ENCODE data around the gene NRIP1. TPM values are rescaled to one million over a fixed set of nuclear protein-coding genes. Genes with fewer than 3 reads are reported as not detected.

The NRIP1 gene
- total and polyA plus RNA-seq, 2 experiments from 2014 or later: 12.5 to 31.2 TPM

DNA sequence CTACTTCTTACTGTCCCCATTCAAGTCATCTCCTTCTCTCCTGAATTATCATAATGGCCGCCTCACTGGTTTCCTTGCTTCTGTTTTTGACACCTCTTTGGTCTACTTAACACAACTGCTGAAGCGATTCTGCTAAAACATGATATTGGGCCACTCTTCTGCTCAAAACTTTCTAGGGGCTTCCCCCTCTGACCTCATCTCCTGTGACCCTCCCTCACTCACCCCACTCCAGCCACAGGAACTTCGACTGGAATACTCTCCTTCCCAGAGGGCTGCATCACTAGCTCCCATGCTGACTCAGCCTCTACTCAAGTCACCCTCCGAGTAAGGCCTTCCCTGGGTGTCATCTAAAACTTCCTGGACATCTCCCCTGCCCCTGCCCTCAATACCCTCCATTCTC lies 35.7 kb downstream of the NRIP1 start:
- no peaks in the 10 kb centered on the region for H4K20me1 ChIP-seq (ENCODE audit: insufficient read depth)
- 66 to 72% methylated on average over 4 of the region's 4 CpGs for whole genome bisulfite sequencing, 2 experiments (ENCODE audit: low coverage in 1 of 2, low lambda C conversion rate in 2 of 2, missing lambda C conversion rate in 2 of 2)
- TF ChIP-seq EZH2phosphoT487 (IDR thresholded peaks at IDR 0.05; ENCODE audit: insufficient read depth, low read depth) (no peak), EZH2 (IDR thresholded peaks at IDR 0.05; ENCODE audit: insufficient read depth, poor library complexity, severe bottlenecking) (no peak)

DNA sequence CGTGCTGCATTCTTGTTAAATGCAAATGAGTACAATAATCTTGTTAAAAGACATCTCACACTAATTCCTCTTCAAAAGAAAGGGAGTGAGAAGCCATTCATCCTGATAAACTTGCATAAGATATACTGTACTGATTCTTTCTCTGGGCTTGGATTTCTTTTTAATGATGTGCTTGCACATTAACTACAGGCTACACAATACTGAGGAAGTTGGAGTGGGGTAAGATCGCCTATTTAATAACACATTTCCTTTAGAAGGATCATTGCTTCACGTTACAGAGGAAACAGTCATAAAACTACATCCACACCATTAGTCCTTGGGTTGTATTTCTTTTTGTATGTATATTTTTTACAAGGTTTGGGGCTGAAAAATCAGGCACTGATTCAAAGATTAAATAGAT lies 36.6 kb downstream of the NRIP1 start:
- in situ Hi-C loops (cut with MboI): no loop called here
- Histone ChIP-seq H3F3A (ENCODE audit: insufficient read depth) (peaks cover 51% of the 10 kb centered on the region), H4K20me1 (ENCODE audit: insufficient read depth) (no peaks in the 10 kb centered on the region), H3K27ac (no peak overlapping the region), H3K4me2 (ENCODE audit: unreplicated experiment) (no peak overlapping the region), H3K4me1 (ENCODE audit: insufficient read depth) (peaks cover 15% of the 10 kb centered on the region), H3K79me2 (ENCODE audit: insufficient read depth) (peaks cover 89% of the 10 kb centered on the region), H3K9ac (no peak overlapping the region), H3K36me3 (ENCODE audit: low read depth) (0 out of 2 replicates have a peak, but pooled peaks cover 3% of the 10 kb centered on the region), H3K9me3 (ENCODE audit: low read depth) (no peaks in the 10 kb centered on the region), H3K27me3 (replicated peaks; ENCODE audit: insufficient read depth) (no peaks in the 10 kb centered on the region), H2AFZ (no peak overlapping the region), H3K4me3 (no peak overlapping the region), H3K9me2 (ENCODE audit: insufficient read depth) (no peaks in the 10 kb centered on the region)
- DNase-seq: no peak
- 82 to 87% methylated on average over 3 of the region's 3 CpGs for WGBS, 2 experiments (ENCODE audit: low coverage in 1 of 2, low lambda C conversion rate in 2 of 2, missing lambda C conversion rate in 2 of 2)
- TF ChIP-seq EZH2phosphoT487 (IDR thresholded peaks at IDR 0.05; ENCODE audit: insufficient read depth, low read depth): no peak
- no peak for TF ChIP-seq EZH2 (IDR thresholded peaks at IDR 0.05; ENCODE audit: insufficient read depth, poor library complexity, severe bottlenecking)

More for the DNA sequence above, 35.7 kb downstream of the NRIP1 start:
- peaks cover 89% of the 10 kb centered on the region for H3K79me2 ChIP-seq (ENCODE audit: insufficient read depth)
- no peak overlapping the region for H3K4me3 ChIP-seq
- H3K36me3 ChIP-seq (ENCODE audit: low read depth): 0 out of 2 replicates have a peak, but pooled peaks cover 3% of the 10 kb centered on the region
- H3K27ac ChIP-seq: no peak overlapping the region
- no peaks in the 10 kb centered on the region for H3K27me3 ChIP-seq (replicated peaks; ENCODE audit: insufficient read depth)
- peaks cover 14% of the 10 kb centered on the region for H3K4me1 ChIP-seq (ENCODE audit: insufficient read depth)
- no peaks in the 10 kb centered on the region for H3K9me3 ChIP-seq (ENCODE audit: low read depth)
- in situ Hi-C loops (cut with MboI): no loop called here
- DNase-seq: no peak
- H3K9ac ChIP-seq: no peak overlapping the region
- H2AFZ ChIP-seq: no peak overlapping the region
- H3F3A ChIP-seq (ENCODE audit: insufficient read depth): peaks cover 60% of the 10 kb centered on the region
- H3K4me2 ChIP-seq (ENCODE audit: unreplicated experiment): no peak overlapping the region
- H3K9me2 ChIP-seq (ENCODE audit: insufficient read depth): no peaks in the 10 kb centered on the region

DNA sequence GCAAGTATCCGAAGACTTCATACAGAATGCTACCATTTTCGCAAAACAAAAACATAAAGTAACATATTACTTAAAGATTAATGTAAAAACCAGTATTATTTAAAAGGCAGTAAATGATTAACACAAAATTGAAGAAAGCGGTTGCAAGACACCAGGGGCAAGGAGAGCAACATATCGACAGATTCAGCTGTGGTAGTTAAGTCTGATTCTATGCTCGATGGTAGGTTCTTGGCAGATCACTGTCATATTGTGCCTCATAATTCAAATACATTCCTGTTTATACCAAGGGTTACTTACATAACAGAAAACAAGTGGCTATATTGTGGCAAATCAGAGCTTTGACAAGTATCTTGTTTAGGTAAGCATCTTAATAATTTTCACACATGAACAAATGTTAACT lies 37.7 kb downstream of the NRIP1 start:
- Histone ChIP-seq H3K9me2 (ENCODE audit: insufficient read depth) (no peaks in the 10 kb centered on the region), H3K27me3 (replicated peaks; ENCODE audit: insufficient read depth) (no peaks in the 10 kb centered on the region), H4K20me1 (ENCODE audit: insufficient read depth) (no peaks in the 10 kb centered on the region), H3K27ac (no peak overlapping the region), H3K79me2 (ENCODE audit: insufficient read depth) (peaks cover 89% of the 10 kb centered on the region), H3K4me1 (ENCODE audit: insufficient read depth) (peaks cover 15% of the 10 kb centered on the region), H3K4me2 (ENCODE audit: unreplicated experiment) (no peak overlapping the region), H3K4me3 (no peak overlapping the region), H2AFZ (no peak overlapping the region), H3F3A (ENCODE audit: insufficient read depth) (peaks cover 53% of the 10 kb centered on the region), H3K9ac (no peak overlapping the region), H3K36me3 (ENCODE audit: low read depth) (0 out of 2 replicates have a peak, but pooled peaks cover 3% of the 10 kb centered on the region), H3K9me3 (ENCODE audit: low read depth) (no peaks in the 10 kb centered on the region)
- DNase-seq: no peak
- in situ Hi-C loops (cut with MboI): no loop called here
- 93% methylated on average over 5 of the region's 5 CpGs for WGBS, 2 experiments (ENCODE audit: low coverage in 1 of 2, low lambda C conversion rate in 2 of 2, missing lambda C conversion rate in 2 of 2)
- TF ChIP-seq EZH2 (IDR thresholded peaks at IDR 0.05; ENCODE audit: insufficient read depth, poor library complexity, severe bottlenecking): no peak

DNA sequence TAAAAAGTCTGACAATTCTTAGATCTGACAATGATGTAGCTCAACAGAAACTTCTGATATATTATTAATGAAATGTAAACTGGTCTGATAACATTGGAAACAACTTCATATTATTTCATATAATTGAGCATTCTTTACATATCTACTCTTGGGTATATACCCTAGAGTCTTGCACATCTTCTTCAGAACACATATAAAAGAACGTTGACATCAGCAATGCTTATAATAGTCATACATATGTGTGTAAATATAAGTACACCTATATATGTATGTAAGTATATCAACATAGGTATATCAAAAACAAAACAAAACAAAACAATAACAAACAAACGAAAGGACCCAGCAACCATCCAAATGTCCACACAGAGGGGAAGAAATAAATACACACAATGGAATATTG lies 38.4 kb downstream of the NRIP1 start:
- H3K4me2 ChIP-seq (ENCODE audit: unreplicated experiment): no peak overlapping the region
- H3K79me2 ChIP-seq (ENCODE audit: insufficient read depth): peaks cover 92% of the 10 kb centered on the region
- no peak overlapping the region for H3K4me3 ChIP-seq
- 0 out of 2 replicates have a peak, but pooled peaks cover 3% of the 10 kb centered on the region for H3K36me3 ChIP-seq (ENCODE audit: low read depth)
- no peaks in the 10 kb centered on the region for H4K20me1 ChIP-seq (ENCODE audit: insufficient read depth)
- H2AFZ ChIP-seq: no peak overlapping the region
- no peak for TF ChIP-seq EZH2 (IDR thresholded peaks at IDR 0.05; ENCODE audit: insufficient read depth, poor library complexity, severe bottlenecking)
- H3K27me3 ChIP-seq (replicated peaks; ENCODE audit: insufficient read depth): no peaks in the 10 kb centered on the region
- no peak for DNase-seq
- H3K9ac ChIP-seq: no peak overlapping the region
- 98 to 99% methylated on average over 2 of the region's 2 CpGs for WGBS, 2 experiments (ENCODE audit: low coverage in 1 of 2, low lambda C conversion rate in 2 of 2, missing lambda C conversion rate in 2 of 2)
- peaks cover 53% of the 10 kb centered on the region for H3F3A ChIP-seq (ENCODE audit: insufficient read depth)
- in situ Hi-C loops (cut with MboI): no loop called here
- H3K4me1 ChIP-seq (ENCODE audit: insufficient read depth): peaks cover 12% of the 10 kb centered on the region
- H3K27ac ChIP-seq: no peak overlapping the region
- no peaks in the 10 kb centered on the region for H3K9me3 ChIP-seq (ENCODE audit: low read depth)
- no peaks in the 10 kb centered on the region for H3K9me2 ChIP-seq (ENCODE audit: insufficient read depth)

DNA sequence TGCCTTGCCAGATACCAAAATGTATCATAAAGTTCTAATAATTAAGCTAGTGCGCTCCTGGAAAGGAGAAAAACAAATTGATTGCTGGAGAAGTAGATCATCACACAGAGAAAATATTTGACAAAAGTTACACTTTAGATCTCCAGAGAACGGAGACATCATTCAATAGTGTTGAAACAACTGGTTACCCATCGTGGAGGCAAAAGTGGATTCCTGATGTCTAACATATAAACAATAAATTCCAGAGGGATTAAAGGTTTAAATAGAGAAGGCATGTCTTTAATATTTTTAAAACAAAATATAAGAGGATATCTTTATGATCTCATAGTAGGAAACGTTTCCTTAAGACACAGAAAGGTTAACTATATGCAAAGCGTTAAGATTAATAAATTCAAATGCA lies 41.0 kb downstream of the NRIP1 start:
- H3K79me2 ChIP-seq (ENCODE audit: insufficient read depth): peaks cover 100% of the 10 kb centered on the region
- H3K27me3 ChIP-seq (replicated peaks; ENCODE audit: insufficient read depth): no peaks in the 10 kb centered on the region
- no peak overlapping the region for H3K4me3 ChIP-seq
- H3K9me3 ChIP-seq (ENCODE audit: low read depth): no peaks in the 10 kb centered on the region
- H2AFZ ChIP-seq: no peak overlapping the region
- DNase-seq: peak; percentile 21
- H3K4me1 ChIP-seq (ENCODE audit: insufficient read depth): peaks cover 12% of the 10 kb centered on the region
- H3F3A ChIP-seq (ENCODE audit: insufficient read depth): peaks cover 39% of the 10 kb centered on the region
- WGBS, 2 experiments (ENCODE audit: low coverage in 1 of 2, low lambda C conversion rate in 2 of 2, missing lambda C conversion rate in 2 of 2): 49 to 55% methylated on average over 5 of the region's 5 CpGs
- no peaks in the 10 kb centered on the region for H4K20me1 ChIP-seq (ENCODE audit: insufficient read depth)
- no peak overlapping the region for H3K27ac ChIP-seq
- TF ChIP-seq EZH2 (IDR thresholded peaks at IDR 0.05; ENCODE audit: insufficient read depth, poor library complexity, severe bottlenecking) (no peak), EZH2phosphoT487 (IDR thresholded peaks at IDR 0.05; ENCODE audit: insufficient read depth, low read depth) (no peak)
- no peak overlapping the region for H3K9ac ChIP-seq
- no peak overlapping the region for H3K4me2 ChIP-seq (ENCODE audit: unreplicated experiment)
- in situ Hi-C loops (cut with MboI): no loop called here
- H3K36me3 ChIP-seq (ENCODE audit: low read depth): no peaks in the 10 kb centered on the region
- no peaks in the 10 kb centered on the region for H3K9me2 ChIP-seq (ENCODE audit: insufficient read depth)

Data from GM23248 (cell line).